GM12878 (cell line): ENCODE measurements around the gene NUP93. TPM values are rescaled to one million over a fixed set of nuclear protein-coding genes. Genes with fewer than 3 reads are reported as not detected.

ENCODE experiments used
- ATAC-seq: fragments of 200-7000 bp; cut with Tn5 transposase; 3 replicates; pipeline ENCODE4 v1.9.1; 2020; ENCODE audit warnings: mild to moderate bottlenecking, moderate library complexity
- BruUV-seq: library from RNA; stranded (reverse); fragments of 400-500 nt; replicated peaks from 2 replicates; lab custom pipeline; 2021; lab: Mats Ljungman, UMichigan
- CTCF ChIA-PET: fragments of 300-600 bp; sonication (Branson Sonifier 250); formaldehyde crosslinking; extraction: SDS; loops from one replicate; lab custom pipeline; 2021; ENCODE audit warnings: inconsistent platforms; lab: Yijun Ruan, JAX
- POLR2A ChIA-PET: fragments of 350-600 bp; formaldehyde crosslinking; extraction: SDS; loops from one replicate; lab custom pipeline; 2021; ENCODE audit warnings: inconsistent platforms; lab: Charles Lee
- RAD21 ChIA-PET: fragments of 300-600 bp; sonication (Branson Sonifier 250); formaldehyde crosslinking; loops from one replicate; lab custom pipeline; 2023; ENCODE audit warnings: antibody characterized with exemption; ENCODE audit not compliant: unreplicated experiment; lab: Charles Lee
- SMC1A ChIA-PET: fragments of 300-600 bp; sonication (Branson Sonifier 250); formaldehyde crosslinking; loops from one replicate; lab custom pipeline; 2023; ENCODE audit not compliant: unreplicated experiment, uncharacterized antibody; lab: Charles Lee
- DNase-seq: peaks from one replicate; pipeline ENCODE4 v3.0.0-alpha.2; 2011; ENCODE audit warnings: low read depth, low spot score
- FAIRE-seq: peaks from 3 replicates; lab custom pipeline; 2011; peaks lifted over from hg19 to GRCh38; lab: Jason Lieb, UNC
- H2AFZ ChIP-seq: 2 replicates; pipeline ENCODE4 v1.6.0; 2011; ENCODE audit warnings: low read depth, low read length, control low read depth; ENCODE audit not compliant: control insufficient read depth
- H3K27ac ChIP-seq: 2 replicates; pipeline ENCODE4 v1.5.1; 2011; ENCODE audit warnings: control low read depth; ENCODE audit not compliant: control insufficient read depth, insufficient read depth
- H3K27me3 ChIP-seq, 2 experiments: replicated peaks in 1 of 2; 2 replicates each; pipeline versions ENCODE4 v1.6.0 to v1.6.1; 2011; ENCODE audit warnings: low read length in 1 of 2; ENCODE audit not compliant: control insufficient read depth in 2 of 2, insufficient read depth in 2 of 2
- H3K36me3 ChIP-seq, 2 experiments: 2 replicates each; pipeline ENCODE4 v1.5.1; 2011; ENCODE audit warnings: low read length in 1 of 2; ENCODE audit not compliant: control insufficient read depth in 2 of 2, insufficient read depth in 2 of 2
- H3K4me1 ChIP-seq: 2 replicates; pipeline ENCODE4 v1.6.1; 2011; ENCODE audit warnings: mild to moderate bottlenecking, low read length, moderate library complexity, mixed read lengths; ENCODE audit not compliant: control insufficient read depth, insufficient read depth
- H3K4me2 ChIP-seq: 2 replicates; pipeline ENCODE4 v1.6.0; 2011; ENCODE audit warnings: control low read depth; ENCODE audit not compliant: control insufficient read depth, insufficient read depth
- H3K4me3 ChIP-seq: fragments of 200-600 bp; sonication (generic); 2 replicates; pipeline ENCODE4 v1.5.1; 2016
- H3K79me2 ChIP-seq: 2 replicates; pipeline ENCODE4 v1.6.0; 2011; ENCODE audit warnings: low read length; ENCODE audit not compliant: control insufficient read depth, insufficient read depth
- H3K9ac ChIP-seq: 2 replicates; pipeline ENCODE4 v1.8.0; 2011; ENCODE audit warnings: low read length, control low read depth, mixed read lengths; ENCODE audit not compliant: control insufficient read depth, insufficient read depth
- H3K9me3 ChIP-seq: replicated peaks from 3 replicates; pipeline ENCODE4 v1.5.1; 2011; ENCODE audit warnings: mild to moderate bottlenecking, low read length; ENCODE audit not compliant: control insufficient read depth, insufficient read depth
- H4K20me1 ChIP-seq: 2 replicates; pipeline ENCODE4 v1.6.0; 2011; ENCODE audit not compliant: control insufficient read depth, insufficient read depth
- BCL3 ChIP-seq: IDR thresholded peaks from 2 replicates; pipeline ENCODE4 v1.6.1; 2011; ENCODE audit warnings: borderline replicate concordance, low read depth, mild to moderate bottlenecking, moderate library complexity, low read length; ENCODE audit not compliant: insufficient read depth, poor library complexity, severe bottlenecking
- SMC3 ChIP-seq: IDR thresholded peaks from 2 replicates; pipeline ENCODE4 v1.6.1; 2011; ENCODE audit warnings: low read length, improper control_type of control experiment, borderline replicate concordance
- WGBS: methylation state at CpG from one replicate; pipeline ENCODE4 v1.1.6; 2016; ENCODE audit warnings: low lambda C conversion rate; ENCODE audit not compliant: insufficient replicate concordance, insufficient coverage; ENCODE audit errors: missing lambda C conversion rate; 5-methylcytosine and 5-hydroxymethylcytosine counted together
- in situ Hi-C: fragments of 300-500 bp; cut with MboI; formaldehyde crosslinking; loops from 9 replicates; pipeline ENCODE4 v1.14.3; 2018; ENCODE audit warnings: mixed read lengths
- intact Hi-C: fragments of 100-400 bp; cut with micrococcal nuclease; formaldehyde crosslinking; loops from one replicate; pipeline ENCODE4 v1.14.2; 2022; ENCODE audit not compliant: unreplicated experiment
- polyA plus RNA-seq, 11 experiments: library from polyadenylated mRNA; depleted of rRNA in 4 of 11; unstranded in 6 of 11; stranded (reverse) in 5 of 11; fragments of >200 nt; fragmentation: Nextera tagmentation in 4 of 11; fragmentation: Illumina TruSeq in 1 of 11; extraction: Ambion mirVana in 4 of 11; extraction: Trizol in 1 of 11; gene quantifications; 1 replicate in 1 of 11; 2 replicates in 10 of 11; pipeline versions ENCODE4 v1.2.1 to v1.2.3, GENCODE V29; 2011 to 2016; ENCODE audit warnings: inconsistent platforms in 2 of 11, missing spikeins in 2 of 11, low read depth in 1 of 11
- total RNA-seq, 4 experiments: library from RNA; depleted of rRNA in 3 of 4; stranded (reverse); fragments of >200 nt in 3 of 4; fragmentation: Illumina TruSeq in 1 of 4; extraction: Trizol in 1 of 4; gene quantifications; 2 replicates each; pipeline versions ENCODE4 v1.2.1 to v1.2.3, GENCODE V29; 2013 to 2021
- TF ChIP-seq, protein P1 (sequence below), 3 experiments: IDR thresholded peaks in 2 of 3; conservative IDR thresholded peaks in 1 of 3; 2 replicates each; pipeline ENCODE4 v1.5.1; 2011; ENCODE audit warnings: low read depth in 3 of 3, low read length in 3 of 3, mild to moderate bottlenecking in 3 of 3, control low read depth in 2 of 3, moderate library complexity in 2 of 3, inconsistent platforms in 1 of 3, mixed read lengths in 1 of 3; ENCODE audit not compliant: control insufficient read depth in 2 of 3, insufficient read depth in 1 of 3; ENCODE audit errors: extremely low read depth in 1 of 3

Gene NUP93
- total and polyA plus RNA-seq, 10 of the 15 experiments (the other 5 are each of a cell fraction or from before 2014, with no cell fraction given), result 82.2 to 175 (median 101) TPM

DNA sequence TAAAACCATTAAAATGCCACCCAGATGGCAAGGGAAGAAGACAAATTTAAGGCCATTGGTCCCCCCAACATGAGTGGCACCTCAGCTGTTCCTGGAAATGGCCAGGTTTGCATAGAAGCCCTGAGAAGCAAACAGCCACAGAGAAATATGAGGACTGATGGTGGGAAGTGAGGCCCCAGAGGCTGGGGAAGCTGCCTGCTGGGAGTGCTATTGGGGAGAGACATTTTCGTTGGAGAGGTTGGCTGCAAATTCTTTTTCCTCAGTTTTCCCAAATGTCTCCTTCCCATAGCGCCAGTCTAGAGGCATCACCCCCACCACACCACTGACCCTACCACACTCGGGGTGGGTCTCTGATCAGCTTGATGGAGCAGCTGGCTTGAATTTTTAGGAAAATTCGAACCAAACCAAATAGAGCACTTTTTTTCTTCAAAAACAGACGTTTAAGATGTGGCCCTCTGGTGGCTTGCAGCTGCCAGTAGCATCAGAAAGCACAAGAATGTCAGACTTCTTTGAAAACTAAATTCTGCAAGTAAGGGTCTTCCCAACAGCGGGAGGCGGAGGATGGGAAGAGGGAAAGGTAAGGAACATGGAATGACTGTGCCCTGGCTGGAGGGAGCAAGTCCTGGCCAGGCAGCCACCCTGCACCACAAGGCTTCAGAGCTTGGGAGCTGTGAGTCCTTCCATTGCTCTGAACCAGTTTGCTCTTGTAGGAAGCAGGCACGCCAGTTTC lies 121.9 kb downstream of the NUP93 start:
- no TSS peak for BruUV-seq
- no peak for FAIRE-seq

More for the DNA sequence above, 121.9 kb downstream of the NUP93 start:
- no peak overlapping the region for H3K4me3 ChIP-seq
- no peaks in the 10 kb centered on the region for H4K20me1 ChIP-seq
- no peak overlapping the region for H3K4me2 ChIP-seq
- 55% methylated on average over 8 of the region's 8 CpGs for WGBS
- TF ChIP-seq BCL3, result no peak
- TF ChIP-seq SMC3, result peak; percentile 32; the same call in 1 of the 2 replicates
- TF ChIP-seq, protein P1, sequence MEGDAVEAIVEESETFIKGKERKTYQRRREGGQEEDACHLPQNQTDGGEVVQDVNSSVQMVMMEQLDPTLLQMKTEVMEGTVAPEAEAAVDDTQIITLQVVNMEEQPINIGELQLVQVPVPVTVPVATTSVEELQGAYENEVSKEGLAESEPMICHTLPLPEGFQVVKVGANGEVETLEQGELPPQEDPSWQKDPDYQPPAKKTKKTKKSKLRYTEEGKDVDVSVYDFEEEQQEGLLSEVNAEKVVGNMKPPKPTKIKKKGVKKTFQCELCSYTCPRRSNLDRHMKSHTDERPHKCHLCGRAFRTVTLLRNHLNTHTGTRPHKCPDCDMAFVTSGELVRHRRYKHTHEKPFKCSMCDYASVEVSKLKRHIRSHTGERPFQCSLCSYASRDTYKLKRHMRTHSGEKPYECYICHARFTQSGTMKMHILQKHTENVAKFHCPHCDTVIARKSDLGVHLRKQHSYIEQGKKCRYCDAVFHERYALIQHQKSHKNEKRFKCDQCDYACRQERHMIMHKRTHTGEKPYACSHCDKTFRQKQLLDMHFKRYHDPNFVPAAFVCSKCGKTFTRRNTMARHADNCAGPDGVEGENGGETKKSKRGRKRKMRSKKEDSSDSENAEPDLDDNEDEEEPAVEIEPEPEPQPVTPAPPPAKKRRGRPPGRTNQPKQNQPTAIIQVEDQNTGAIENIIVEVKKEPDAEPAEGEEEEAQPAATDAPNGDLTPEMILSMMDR (IDR thresholded peaks at IDR 0.05 in 2 of 3, conservative IDR thresholded peaks at IDR 0.05 in 1 of 3; ENCODE audit: control insufficient read depth in 2 of 3, extremely low read depth in 1 of 3, insufficient read depth in 1 of 3, low read depth in 3 of 3, low read length in 3 of 3), result peak; percentile 20 to 52 (median 51); a peak in 5 of 6 replicates
- TF ChIP-seq, all 136 proteins: peak for 2
- Histone ChIP-seq H2AFZ (no peak overlapping the region), H3K27ac (no peak overlapping the region), H3K36me3 (no peaks in the 10 kb centered on the region), H3K9ac (no peak overlapping the region), H3K9me3 (no peaks in the 10 kb centered on the region), H3K79me2 (no peaks in the 10 kb centered on the region), H3K4me1 (peaks cover 9% of the 10 kb centered on the region; the same call in 1 of the 2 replicates), H3K27me3 (no peaks in the 10 kb centered on the region)
- SMC1A ChIA-PET, result interaction anchor here (1.0 to 1.3 kb wide), 2 partner anchors 10 to 85 kb away, joined by 3 to 5 read pairs; no protein-coding TSS in a partner anchor
- intact Hi-C loops (no loop called here), in situ Hi-C loops (no loop called here)
- POLR2A ChIA-PET, result interaction anchor here (0.6 to 0.7 kb wide), 2 partner anchors 103 to 571 kb away, joined by 5 to 7 read pairs; no protein-coding TSS in a partner anchor
- DNase-seq, result no peak
- RAD21 ChIA-PET, result no interaction called here
- no peak for ATAC-seq
- CTCF ChIA-PET, result interaction anchor here (1.2 to 2.1 kb wide), 4 partner anchors 8 to 58 kb away, joined by 3 to 8 read pairs (median 5); no protein-coding TSS in a partner anchor
